Mucosa of stomach (tissue), 1 donor: ENCODE results near the gene TMEM163.

Source experiments
- H3K27me3 ChIP-seq: one replicate; pipeline ENCODE4 v1.7.0; 2013; ENCODE audit warnings: mild to moderate bottlenecking, low read length; ENCODE audit not compliant: control insufficient read depth, insufficient read depth
- H3K36me3 ChIP-seq: one replicate; pipeline ENCODE4 v1.7.0; 2013; ENCODE audit warnings: low read length; ENCODE audit not compliant: control insufficient read depth, insufficient read depth
- H3K4me1 ChIP-seq: one replicate; pipeline ENCODE4 v1.7.0; 2013; ENCODE audit warnings: mild to moderate bottlenecking, low read length; ENCODE audit not compliant: control insufficient read depth, insufficient read depth
- H3K4me3 ChIP-seq: one replicate; pipeline ENCODE4 v1.7.0; 2013; ENCODE audit warnings: low read length
- H3K9ac ChIP-seq: one replicate; pipeline ENCODE4 v1.7.0; 2013; ENCODE audit warnings: mild to moderate bottlenecking, low read length, moderate library complexity
- H3K9me3 ChIP-seq: one replicate; pipeline ENCODE4 v1.7.0; 2013; ENCODE audit warnings: mild to moderate bottlenecking, low read length, moderate library complexity; ENCODE audit not compliant: control insufficient read depth
- donor health status: Pancreatic carcinoma.

TMEM163 gene

GRCh38 chr2:134683561-134684112, 35.2 kb downstream of the TMEM163 start:
- no peak overlapping the region for H3K4me3 ChIP-seq
- peak overlapping the region; percentile 13 for H3K9ac ChIP-seq
- H3K4me1 ChIP-seq = peaks cover 49% of the 10 kb centered on the region
- H3K27me3 ChIP-seq = no peaks in the 10 kb centered on the region
- no peaks in the 10 kb centered on the region for H3K36me3 ChIP-seq
- no peaks in the 10 kb centered on the region for H3K9me3 ChIP-seq

- no peaks in the 10 kb centered on the region for H3K9me3 ChIP-seq
- no peak overlapping the region for H3K4me3 ChIP-seq
- H3K36me3 ChIP-seq = no peaks in the 10 kb centered on the region
- peaks cover 51% of the 10 kb centered on the region for H3K4me1 ChIP-seq
- H3K9ac ChIP-seq = no peak overlapping the region
- H3K27me3 ChIP-seq = no peaks in the 10 kb centered on the region
Measured at GRCh38 chr2:134682726-134683125, 36.1 kb downstream of the TMEM163 start.

GRCh38 chr2:134681201-134681600, 37.6 kb downstream of the TMEM163 start:
- Histone ChIP-seq H3K27me3 (no peaks in the 10 kb centered on the region), H3K4me3 (no peak overlapping the region), H3K9me3 (no peaks in the 10 kb centered on the region), H3K9ac (no peak overlapping the region), H3K36me3 (no peaks in the 10 kb centered on the region), H3K4me1 (peaks cover 46% of the 10 kb centered on the region)

- Histone ChIP-seq H3K36me3 (no peaks in the 10 kb centered on the region), H3K4me3 (no peak overlapping the region), H3K27me3 (no peaks in the 10 kb centered on the region), H3K4me1 (peaks cover 44% of the 10 kb centered on the region), H3K9me3 (no peaks in the 10 kb centered on the region), H3K9ac (no peak overlapping the region)
Measured at GRCh38 chr2:134679745-134680144, 39.1 kb downstream of the TMEM163 start.

GRCh38 chr2:134679294-134679693, 39.5 kb downstream of the TMEM163 start:
- Histone ChIP-seq H3K4me1 (peaks cover 43% of the 10 kb centered on the region), H3K9me3 (no peaks in the 10 kb centered on the region), H3K36me3 (no peaks in the 10 kb centered on the region), H3K9ac (no peak overlapping the region), H3K4me3 (no peak overlapping the region), H3K27me3 (no peaks in the 10 kb centered on the region)

GRCh38 chr2:134677856-134678756, 40.7 kb downstream of the TMEM163 start:
- Histone ChIP-seq H3K4me3 (no peak overlapping the region), H3K27me3 (no peaks in the 10 kb centered on the region), H3K4me1 (peaks cover 32% of the 10 kb centered on the region), H3K9ac (no peak overlapping the region), H3K9me3 (no peaks in the 10 kb centered on the region), H3K36me3 (no peaks in the 10 kb centered on the region)

- Histone ChIP-seq H3K36me3 (no peaks in the 10 kb centered on the region), H3K9me3 (no peaks in the 10 kb centered on the region), H3K4me3 (no peak overlapping the region), H3K9ac (no peak overlapping the region), H3K27me3 (no peaks in the 10 kb centered on the region), H3K4me1 (peaks cover 28% of the 10 kb centered on the region)
Measured at GRCh38 chr2:134676960-134677359, 41.8 kb downstream of the TMEM163 start.

- Histone ChIP-seq H3K4me3 (no peak overlapping the region), H3K9me3 (no peaks in the 10 kb centered on the region), H3K9ac (peak overlapping the region; percentile 2), H3K36me3 (no peaks in the 10 kb centered on the region), H3K27me3 (no peaks in the 10 kb centered on the region), H3K4me1 (peaks cover 44% of the 10 kb centered on the region)
Measured at GRCh38 chr2:134675314-134675713, 43.5 kb downstream of the TMEM163 start.

GRCh38 chr2:134674687-134675086, 44.1 kb downstream of the TMEM163 start:
- H3K4me3 ChIP-seq = no peak overlapping the region
- no peaks in the 10 kb centered on the region for H3K9me3 ChIP-seq
- H3K4me1 ChIP-seq = peaks cover 50% of the 10 kb centered on the region
- H3K27me3 ChIP-seq = no peaks in the 10 kb centered on the region
- H3K9ac ChIP-seq = peak overlapping the region; percentile 2
- no peaks in the 10 kb centered on the region for H3K36me3 ChIP-seq

- Histone ChIP-seq H3K4me1 (peaks cover 48% of the 10 kb centered on the region), H3K36me3 (no peaks in the 10 kb centered on the region), H3K9ac (no peak overlapping the region), H3K27me3 (no peaks in the 10 kb centered on the region), H3K9me3 (no peaks in the 10 kb centered on the region), H3K4me3 (no peak overlapping the region)
Measured at GRCh38 chr2:134671513-134671912, 47.3 kb downstream of the TMEM163 start.

- Histone ChIP-seq H3K27me3 (no peaks in the 10 kb centered on the region), H3K4me1 (peaks cover 48% of the 10 kb centered on the region), H3K9ac (peak overlapping the region; percentile 5), H3K9me3 (no peaks in the 10 kb centered on the region), H3K36me3 (no peaks in the 10 kb centered on the region), H3K4me3 (no peak overlapping the region)
Measured at GRCh38 chr2:134670955-134671354, 47.8 kb downstream of the TMEM163 start.
